ENCODE data around the gene NDUFS6. TPM values are rescaled to one million over a fixed set of nuclear protein-coding genes. Genes with fewer than 3 reads are reported as not detected.

The NDUFS6 gene
- total and polyA plus RNA-seq, 2 donors (not counting 1 experiment from before 2014, with no cell fraction given), result 21.8 to 68.5 TPM

DNA sequence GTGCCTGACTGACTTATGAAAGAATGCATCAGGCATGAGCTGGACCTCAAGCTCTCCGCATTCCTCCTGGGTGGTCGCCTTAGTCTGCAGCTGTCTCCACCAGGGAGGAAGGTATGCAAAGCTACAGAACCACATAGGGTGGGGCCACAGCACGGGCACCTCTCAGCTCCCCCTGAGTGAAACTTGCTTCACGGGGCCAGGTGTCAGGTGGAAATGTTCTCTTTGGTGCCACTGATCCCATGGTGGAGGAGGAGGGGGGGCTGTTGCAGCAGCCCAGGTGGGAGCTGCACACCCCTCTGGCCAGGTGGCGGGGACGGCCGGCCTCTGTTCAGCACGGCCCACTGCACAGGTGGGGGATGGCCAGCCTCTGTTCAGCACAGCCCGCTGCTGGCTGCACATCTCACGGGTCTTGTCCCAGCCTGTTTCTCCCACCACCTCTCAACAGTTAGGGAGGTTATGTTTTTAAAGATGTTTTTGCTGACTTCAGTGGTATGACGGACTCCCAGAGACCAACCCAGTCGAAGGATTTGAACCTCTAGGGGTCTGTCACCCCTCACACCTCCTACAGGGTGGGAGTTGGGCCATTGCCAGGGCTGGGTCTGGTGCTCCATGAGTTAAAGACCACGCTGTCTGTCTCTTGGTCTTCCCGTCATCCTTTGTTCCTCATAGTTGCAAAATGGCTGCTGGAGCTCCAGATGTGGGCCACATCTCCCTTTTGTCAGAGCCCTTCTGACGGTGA is 35.9 kb upstream of the NDUFS6 start:
- TF ChIP-seq CTCF (conservative IDR thresholded peaks at IDR 0.05 in 1 of 2, IDR thresholded peaks at IDR 0.05 in 1 of 2; ENCODE audit: low read depth in 1 of 2, low read length in 2 of 2) (no peak), EZH2 (IDR thresholded peaks at IDR 0.05; ENCODE audit: low read length, missing control alignments) (no peak)
- Histone ChIP-seq H3K79me2 (ENCODE audit: control insufficient read depth, insufficient read depth, low read length) (no peaks in the 10 kb centered on the region), H3K27ac (ENCODE audit: insufficient read depth, low read length) (no peak overlapping the region), H3K27me3 (ENCODE audit: control insufficient read depth, insufficient read depth, low read length) (no peaks in the 10 kb centered on the region), H3K4me3 (replicated peaks in 1 of 4; ENCODE audit: control extremely low read depth in 1 of 4, insufficient read depth in 1 of 4, low read depth in 3 of 4, low read length in 4 of 4) (no peak overlapping the region), H2AFZ (ENCODE audit: low read length) (no peak overlapping the region), H4K20me1 (ENCODE audit: control insufficient read depth, extremely low read depth, insufficient read depth, low read length) (no peaks in the 10 kb centered on the region), H3K36me3 (ENCODE audit: control insufficient read depth, insufficient read depth, low read length) (no peaks in the 10 kb centered on the region), H3K4me2 (ENCODE audit: extremely low read depth, insufficient read depth, low read length) (no peak overlapping the region), H3K4me1 (ENCODE audit: control insufficient read depth, extremely low read depth, insufficient read depth, low read length) (no peaks in the 10 kb centered on the region), H3K9ac (ENCODE audit: insufficient read depth, low read length) (no peak overlapping the region), H3K9me3 (ENCODE audit: control insufficient read depth, insufficient read depth, low read depth, low read length) (no peaks in the 10 kb centered on the region)
- DNase-seq (ENCODE audit: low read depth in 2 of 2), result no peak

DNA sequence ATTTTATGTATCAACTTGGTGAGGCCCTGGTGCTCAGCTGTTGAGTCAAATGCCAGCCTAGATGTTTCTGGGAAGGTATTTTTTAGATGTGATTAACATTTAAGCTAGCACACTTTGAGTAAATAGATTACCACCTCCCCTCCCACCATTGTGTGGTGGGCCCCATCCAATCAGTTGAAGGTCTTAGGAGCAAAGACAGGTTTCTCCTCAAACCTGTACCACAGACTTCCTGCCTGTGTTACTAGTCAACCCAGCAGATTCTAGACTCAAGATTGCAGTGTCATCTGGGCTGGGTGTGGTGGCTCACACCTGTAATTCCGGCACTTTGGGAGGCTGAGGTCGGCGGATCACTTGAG is 35.3 kb upstream of the NDUFS6 start:
- Histone ChIP-seq H3K79me2 (ENCODE audit: control insufficient read depth, insufficient read depth, low read length) (no peaks in the 10 kb centered on the region), H3K36me3 (ENCODE audit: control insufficient read depth, insufficient read depth, low read length) (no peaks in the 10 kb centered on the region), H4K20me1 (ENCODE audit: control insufficient read depth, extremely low read depth, insufficient read depth, low read length) (no peaks in the 10 kb centered on the region), H3K9me3 (ENCODE audit: control insufficient read depth, insufficient read depth, low read depth, low read length) (no peaks in the 10 kb centered on the region), H3K27ac (ENCODE audit: insufficient read depth, low read length) (no peak overlapping the region), H3K4me3 (replicated peaks in 1 of 4; ENCODE audit: control extremely low read depth in 1 of 4, insufficient read depth in 1 of 4, low read depth in 3 of 4, low read length in 4 of 4) (no peak overlapping the region), H3K4me2 (ENCODE audit: extremely low read depth, insufficient read depth, low read length) (no peak overlapping the region), H3K4me1 (ENCODE audit: control insufficient read depth, extremely low read depth, insufficient read depth, low read length) (no peaks in the 10 kb centered on the region), H3K9ac (ENCODE audit: insufficient read depth, low read length) (no peak overlapping the region), H2AFZ (ENCODE audit: low read length) (no peak overlapping the region), H3K27me3 (ENCODE audit: control insufficient read depth, insufficient read depth, low read length) (no peaks in the 10 kb centered on the region)
- TF ChIP-seq CTCF (conservative IDR thresholded peaks at IDR 0.05 in 1 of 2, IDR thresholded peaks at IDR 0.05 in 1 of 2; ENCODE audit: low read depth in 1 of 2, low read length in 2 of 2), result no peak
- DNase-seq (ENCODE audit: low read depth in 2 of 2), result no peak

GRCh38 chr5:1767524-1768282 is 33.5 kb upstream of the NDUFS6 start:
- Histone ChIP-seq H3K27ac (ENCODE audit: insufficient read depth, low read length) (no peak overlapping the region), H3K4me3 (replicated peaks in 1 of 4; ENCODE audit: control extremely low read depth in 1 of 4, insufficient read depth in 1 of 4, low read depth in 3 of 4, low read length in 4 of 4) (no peak overlapping the region), H3K79me2 (ENCODE audit: control insufficient read depth, insufficient read depth, low read length) (no peaks in the 10 kb centered on the region), H3K4me2 (ENCODE audit: extremely low read depth, insufficient read depth, low read length) (no peak overlapping the region), H3K9me3 (ENCODE audit: control insufficient read depth, insufficient read depth, low read depth, low read length) (no peaks in the 10 kb centered on the region), H2AFZ (ENCODE audit: low read length) (no peak overlapping the region), H3K27me3 (ENCODE audit: control insufficient read depth, insufficient read depth, low read length) (no peaks in the 10 kb centered on the region), H3K36me3 (ENCODE audit: control insufficient read depth, insufficient read depth, low read length) (no peaks in the 10 kb centered on the region), H4K20me1 (ENCODE audit: control insufficient read depth, extremely low read depth, insufficient read depth, low read length) (no peaks in the 10 kb centered on the region), H3K4me1 (ENCODE audit: control insufficient read depth, extremely low read depth, insufficient read depth, low read length) (no peaks in the 10 kb centered on the region), H3K9ac (ENCODE audit: insufficient read depth, low read length) (no peak overlapping the region)
- TF ChIP-seq CTCF (conservative IDR thresholded peaks at IDR 0.05 in 1 of 2, IDR thresholded peaks at IDR 0.05 in 1 of 2; ENCODE audit: low read depth in 1 of 2, low read length in 2 of 2) (no peak), EZH2 (IDR thresholded peaks at IDR 0.05; ENCODE audit: low read length, missing control alignments) (no peak)
- no peak for DNase-seq (ENCODE audit: low read depth in 2 of 2)

Measured in fibroblast of lung (primary cell).